GM12878 (cell line): Measurements from ENCODE around the gene CYTL1.

Experiments used
- BACH1 ChIP-seq: fragments of 450-650 bp; IDR thresholded peaks from 2 replicates; pipeline ENCODE4 v1.6.1; 2017; ENCODE audit warnings: mild to moderate bottlenecking, borderline replicate concordance
- CBX3 ChIP-seq: fragments of 200-600 bp; sonication (generic); IDR thresholded peaks from 2 replicates; pipeline ENCODE4 v1.6.1; 2016; ENCODE audit warnings: low read depth, borderline replicate concordance
- CTCF ChIP-seq, 3 experiments: IDR thresholded peaks in 2 of 3; conservative IDR thresholded peaks in 1 of 3; 2 replicates each; pipeline ENCODE4 v1.5.1; 2011; ENCODE audit warnings: low read depth in 3 of 3, low read length in 3 of 3, mild to moderate bottlenecking in 3 of 3, control low read depth in 2 of 3, moderate library complexity in 2 of 3, inconsistent platforms in 1 of 3, mixed read lengths in 1 of 3; ENCODE audit not compliant: control insufficient read depth in 2 of 3, insufficient read depth in 1 of 3; ENCODE audit errors: extremely low read depth in 1 of 3
- HDAC6 ChIP-seq: fragments of 200-600 bp; sonication (generic); IDR thresholded peaks from one replicate; pipeline ENCODE4 v1.8.0; 2017; ENCODE audit warnings: antibody characterized with exemption; ENCODE audit not compliant: unreplicated experiment
- NFXL1 ChIP-seq: fragments of 450-650 bp; IDR thresholded peaks from 2 replicates; pipeline ENCODE4 v1.6.1; 2017; ENCODE audit warnings: antibody characterized with exemption, mild to moderate bottlenecking, borderline replicate concordance
- POLR2A ChIP-seq: IDR thresholded peaks from 2 replicates; pipeline ENCODE4 v1.6.1; 2011; ENCODE audit warnings: low read depth, mild to moderate bottlenecking, low read length
- RAD21 ChIP-seq: IDR thresholded peaks from 2 replicates; pipeline ENCODE4 v1.6.1; 2011; ENCODE audit warnings: mild to moderate bottlenecking, low read depth, low read length, moderate library complexity; ENCODE audit not compliant: insufficient read depth
- REST ChIP-seq: IDR thresholded peaks from 2 replicates; pipeline ENCODE4 v1.6.1; 2012; ENCODE audit warnings: mild to moderate bottlenecking, low read depth, low read length
- RFX5 ChIP-seq: IDR thresholded peaks from 2 replicates; pipeline ENCODE4 v1.6.1; 2011; ENCODE audit warnings: low read depth, low read length, improper control_type of control experiment

- no peak for TF ChIP-seq REST
- no peak for TF ChIP-seq RFX5
- TF ChIP-seq RAD21: no peak
- no peak for TF ChIP-seq BACH1
- no peak for TF ChIP-seq CBX3
- TF ChIP-seq CTCF (IDR thresholded peaks at IDR 0.05 in 2 of 3, conservative IDR thresholded peaks at IDR 0.05 in 1 of 3; ENCODE audit: control insufficient read depth in 2 of 3, extremely low read depth in 1 of 3, insufficient read depth in 1 of 3, low read depth in 3 of 3, low read length in 3 of 3): no peak
- TF ChIP-seq POLR2A: no peak
- no peak for TF ChIP-seq NFXL1
- TF ChIP-seq HDAC6: no peak
Observed at GRCh38 chr4:5041699-5042098, 22.4 kb upstream of the CYTL1 start.
